HepG2 (cell line): ENCODE results near the gene PEA15.

Experiments used
- MAFG ChIP-seq: sonication (generic); formaldehyde crosslinking; IDR thresholded peaks from 2 replicates; pipeline ENCODE4 v1.5.1; 2020; ENCODE audit warnings: mild to moderate bottlenecking, missing genetic modification reagents
- MXD4 ChIP-seq: IDR thresholded peaks from 2 replicates; pipeline ENCODE4 v1.6.1; 2016; ENCODE audit warnings: mild to moderate bottlenecking, missing biosample characterization, missing genetic modification reagents
- RXRB ChIP-seq: IDR thresholded peaks from 2 replicates; pipeline ENCODE4 v1.6.1; 2016; ENCODE audit warnings: borderline replicate concordance, missing genetic modification reagents, missing compliant biosample characterization
- TF ChIP-seq, protein P1 (sequence below): IDR thresholded peaks from 2 replicates; pipeline ENCODE4 v1.6.1; 2016

DNA sequence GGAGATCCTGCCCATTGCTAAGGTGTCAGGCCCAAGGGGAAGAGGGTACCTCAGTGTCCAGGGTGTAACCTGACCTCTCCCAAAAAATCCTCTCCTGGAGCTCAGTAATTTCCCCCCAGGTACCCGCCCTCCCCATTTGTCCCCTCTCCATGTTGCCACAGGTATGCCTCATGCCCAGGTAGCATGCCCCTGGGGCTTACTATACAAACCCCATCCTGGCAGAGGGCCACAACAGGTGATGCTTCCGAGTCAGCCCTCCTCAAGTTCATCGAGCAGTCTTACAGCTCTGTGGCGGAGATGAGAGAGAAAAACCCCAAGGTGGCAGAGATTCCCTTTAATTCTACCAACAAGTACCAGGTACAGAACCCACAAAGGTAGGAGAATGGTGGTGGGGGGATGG lies 38.1 kb upstream of the PEA15 start:
- TF ChIP-seq, protein P1, sequence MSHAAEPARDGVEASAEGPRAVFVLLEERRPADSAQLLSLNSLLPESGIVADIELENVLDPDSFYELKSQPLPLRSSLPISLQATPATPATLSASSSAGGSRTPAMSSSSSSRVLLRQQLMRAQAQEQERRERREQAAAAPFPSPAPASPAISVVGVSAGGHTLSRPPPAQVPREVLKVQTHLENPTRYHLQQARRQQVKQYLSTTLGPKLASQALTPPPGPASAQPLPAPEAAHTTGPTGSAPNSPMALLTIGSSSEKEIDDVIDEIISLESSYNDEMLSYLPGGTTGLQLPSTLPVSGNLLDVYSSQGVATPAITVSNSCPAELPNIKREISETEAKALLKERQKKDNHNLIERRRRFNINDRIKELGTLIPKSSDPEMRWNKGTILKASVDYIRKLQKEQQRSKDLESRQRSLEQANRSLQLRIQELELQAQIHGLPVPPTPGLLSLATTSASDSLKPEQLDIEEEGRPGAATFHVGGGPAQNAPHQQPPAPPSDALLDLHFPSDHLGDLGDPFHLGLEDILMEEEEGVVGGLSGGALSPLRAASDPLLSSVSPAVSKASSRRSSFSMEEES (CRISPR knock-in tag) = no peak
- TF ChIP-seq MXD4 (CRISPR knock-in tag) = no peak
- TF ChIP-seq MAFG = no peak
- TF ChIP-seq RXRB (CRISPR knock-in tag) = no peak
